GM18519 (cell line): Measurements from ENCODE around the gene CPXM2.

Experiments
- ATAC-seq: cut with Tn5 transposase; IDR thresholded peaks from one replicate; pipeline ENCODE4 v1.9.1; 2021; ENCODE audit warnings: mild to moderate bottlenecking, moderate library complexity; ENCODE audit not compliant: unreplicated experiment, low FRiP score

CPXM2 gene

GRCh38 chr10:123906296-123906695 lies 14.7 kb upstream of the CPXM2 start:
- ATAC-seq: no peak

DNA sequence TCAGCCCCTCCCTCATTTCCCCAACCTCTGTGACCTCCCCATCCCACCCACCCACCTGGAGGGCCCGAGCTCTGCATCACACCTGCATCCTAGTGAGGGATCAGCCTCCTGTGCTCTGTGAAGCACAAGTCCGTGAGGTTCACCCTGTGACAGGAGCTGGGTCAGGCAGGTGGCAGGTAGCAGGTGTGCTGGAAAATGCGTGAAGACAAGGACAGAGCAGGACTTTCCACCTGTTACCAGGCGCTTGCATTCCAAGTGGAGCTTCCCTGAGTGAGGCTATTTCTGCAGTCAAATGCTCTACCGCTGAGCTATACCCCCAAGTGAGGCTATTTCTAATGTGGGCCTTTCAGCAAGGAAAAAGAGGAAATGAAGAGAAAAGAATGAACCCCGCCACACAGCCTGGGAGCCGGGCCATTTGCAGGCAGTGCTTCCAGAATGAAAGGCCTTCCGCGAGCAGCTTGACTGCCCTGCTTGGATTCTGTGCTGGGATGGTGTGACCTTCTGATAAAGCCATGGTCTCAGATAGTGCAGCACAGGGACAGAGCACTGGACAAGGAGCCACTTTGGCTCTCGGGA lies 13.3 kb upstream of the CPXM2 start:
- ATAC-seq: no peak

DNA sequence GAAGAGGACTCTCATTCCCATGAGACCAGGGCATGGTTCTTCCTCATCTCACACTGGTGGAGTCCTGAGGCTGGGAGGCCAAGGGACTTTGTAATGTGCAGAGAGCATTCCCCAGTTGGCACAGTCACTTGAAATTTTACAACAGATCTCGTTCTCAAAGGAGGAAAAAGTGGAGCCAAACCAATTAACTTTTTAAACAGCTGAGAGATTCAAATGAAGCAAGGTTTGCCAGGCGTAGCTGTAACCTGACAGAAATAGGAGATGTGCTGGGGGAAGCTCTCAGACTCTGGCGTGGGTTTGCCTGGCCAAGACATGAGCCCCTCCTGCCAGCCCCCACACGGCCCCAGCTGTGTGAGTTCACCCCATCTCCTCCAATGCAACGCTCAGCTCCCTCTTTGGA lies 12.0 kb upstream of the CPXM2 start:
- no peak for ATAC-seq

- no peak for ATAC-seq
Observed at GRCh38 chr10:123901621-123902020, 10.0 kb upstream of the CPXM2 start.

DNA sequence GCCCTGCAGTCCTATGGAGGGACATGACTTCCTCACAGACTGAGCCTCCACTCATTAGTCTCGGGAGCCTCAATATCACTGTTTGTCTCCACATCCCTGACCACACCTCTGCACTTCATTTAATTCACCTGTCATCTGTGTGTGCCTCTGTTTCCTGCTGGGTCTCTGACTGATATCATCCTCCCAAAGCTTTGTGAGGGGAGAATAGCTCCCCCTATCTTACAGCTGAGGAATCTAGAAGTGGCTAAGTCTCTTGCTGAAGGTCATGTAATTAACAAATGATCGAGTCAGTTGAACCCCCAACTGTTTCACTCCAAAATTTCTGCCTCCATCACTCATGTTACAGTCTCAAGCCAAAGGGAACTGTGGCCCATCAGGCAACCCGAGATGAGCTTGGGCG lies 5.5 kb upstream of the CPXM2 start:
- no peak for ATAC-seq

DNA sequence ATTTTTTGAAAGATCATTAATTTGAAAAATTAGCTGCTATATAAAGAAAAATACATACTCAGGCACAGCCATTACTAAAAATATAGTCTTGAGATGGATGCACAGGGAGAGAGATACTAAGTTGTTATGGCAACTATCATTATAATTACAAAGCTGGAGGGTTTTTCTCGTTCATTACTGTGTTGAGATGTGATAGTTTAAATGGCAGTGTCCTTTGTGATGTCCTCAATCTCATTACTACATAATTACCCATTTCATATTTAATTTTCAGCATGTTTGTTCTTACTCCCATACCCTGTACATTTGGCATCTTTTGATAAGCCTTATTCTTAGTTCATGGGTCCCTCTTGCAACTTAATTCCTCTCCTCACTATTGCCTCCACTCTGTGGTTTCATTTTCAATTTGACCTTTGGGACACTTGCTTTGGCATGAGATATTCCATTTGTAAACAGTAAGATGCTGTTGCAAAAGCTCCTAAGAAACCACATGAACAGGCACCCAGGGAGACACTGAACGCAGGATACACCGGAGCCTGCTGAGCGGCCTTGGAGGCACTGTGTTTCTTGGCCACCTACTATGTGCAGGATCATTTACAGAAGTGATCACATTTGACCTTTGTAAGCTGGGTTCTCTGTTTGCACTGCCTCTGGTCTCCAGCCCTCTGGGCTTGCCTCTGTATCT lies 4.8 kb upstream of the CPXM2 start:
- ATAC-seq: no peak

GRCh38 chr10:123893651-123894050 lies 2.0 kb upstream of the CPXM2 start:
- ATAC-seq: no peak

DNA sequence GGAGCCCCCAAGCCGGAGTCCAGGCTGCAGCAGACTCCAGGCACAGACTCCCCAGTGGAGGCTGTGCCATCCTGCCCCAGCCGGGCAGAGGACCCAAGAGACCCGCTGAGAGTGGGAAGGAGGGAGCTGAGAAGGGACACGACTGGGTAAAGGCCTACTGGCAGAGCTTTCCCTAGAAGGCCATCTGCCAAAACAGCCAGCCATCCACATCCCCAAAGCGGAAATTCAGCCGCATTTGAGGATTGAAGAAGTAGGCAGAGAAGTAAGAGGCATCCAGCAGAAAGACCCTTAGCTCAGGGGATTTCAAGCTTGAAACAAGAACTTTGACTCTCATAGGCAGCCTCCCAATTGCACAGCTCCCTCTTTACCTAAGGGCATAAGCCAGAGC lies 857 bp downstream of the CPXM2 start:
- ATAC-seq: no peak

GRCh38 chr10:123890226-123890625 lies 1.4 kb downstream of the CPXM2 start:
- no peak for ATAC-seq

DNA sequence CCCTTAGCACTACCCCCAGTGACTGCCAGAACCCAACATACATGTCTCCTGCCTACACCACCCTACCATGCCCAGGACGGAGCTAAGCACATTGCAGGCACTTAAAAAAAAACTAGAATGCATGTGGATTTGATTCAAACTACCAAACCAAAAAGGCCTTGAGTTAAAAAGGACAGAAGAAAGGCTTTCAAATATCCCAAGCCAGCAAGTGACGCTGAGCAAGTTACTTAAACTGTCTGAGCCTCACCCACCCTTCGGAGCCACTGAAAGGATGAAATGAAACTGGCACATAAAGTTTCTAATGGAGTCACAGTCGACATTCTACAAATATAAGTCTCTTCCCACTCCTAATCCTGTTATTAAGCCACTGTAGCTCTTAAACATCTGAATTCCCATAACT lies 1.8 kb downstream of the CPXM2 start:
- no peak for ATAC-seq

DNA sequence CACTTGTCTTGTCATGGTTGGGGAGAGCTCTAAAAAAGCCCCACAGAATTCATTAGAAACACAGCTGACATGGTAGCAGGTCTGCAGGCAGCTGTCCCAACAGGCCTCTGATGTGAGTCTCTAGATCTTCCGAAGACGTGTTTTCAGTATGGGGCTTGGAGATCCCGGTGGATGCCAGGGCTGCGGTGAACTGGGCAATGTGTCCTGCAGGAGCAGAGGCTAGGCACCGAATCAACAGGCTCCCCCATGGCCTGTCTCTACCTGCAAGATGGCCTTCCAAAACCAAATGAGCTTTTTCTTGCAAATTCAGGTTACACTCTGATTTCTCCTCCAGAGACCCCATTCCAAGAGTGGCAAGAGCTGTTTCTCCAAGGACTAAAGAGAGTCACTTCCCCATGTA lies 2.9 kb downstream of the CPXM2 start:
- no peak for ATAC-seq

DNA sequence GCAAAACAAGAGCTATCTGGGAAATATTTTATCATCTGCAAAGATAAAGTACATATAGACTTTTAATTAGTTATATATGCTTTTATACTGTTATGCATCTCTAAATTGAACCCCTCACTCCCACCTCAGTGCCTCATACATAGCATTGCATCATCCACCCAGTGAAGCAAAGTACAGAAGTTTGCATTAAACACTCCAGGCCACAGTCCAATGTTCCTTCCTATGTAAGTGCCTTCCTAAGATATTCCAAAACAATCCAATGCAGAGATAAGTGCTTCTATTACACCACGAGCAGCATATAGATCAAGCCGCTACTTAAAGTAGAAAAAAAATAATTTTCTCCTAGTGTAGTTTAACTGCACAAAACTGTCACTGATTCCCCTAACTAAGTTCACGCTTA lies 3.4 kb downstream of the CPXM2 start:
- ATAC-seq: no peak

- ATAC-seq: no peak
Observed at GRCh38 chr10:123886292-123886691, 5.3 kb downstream of the CPXM2 start.

DNA sequence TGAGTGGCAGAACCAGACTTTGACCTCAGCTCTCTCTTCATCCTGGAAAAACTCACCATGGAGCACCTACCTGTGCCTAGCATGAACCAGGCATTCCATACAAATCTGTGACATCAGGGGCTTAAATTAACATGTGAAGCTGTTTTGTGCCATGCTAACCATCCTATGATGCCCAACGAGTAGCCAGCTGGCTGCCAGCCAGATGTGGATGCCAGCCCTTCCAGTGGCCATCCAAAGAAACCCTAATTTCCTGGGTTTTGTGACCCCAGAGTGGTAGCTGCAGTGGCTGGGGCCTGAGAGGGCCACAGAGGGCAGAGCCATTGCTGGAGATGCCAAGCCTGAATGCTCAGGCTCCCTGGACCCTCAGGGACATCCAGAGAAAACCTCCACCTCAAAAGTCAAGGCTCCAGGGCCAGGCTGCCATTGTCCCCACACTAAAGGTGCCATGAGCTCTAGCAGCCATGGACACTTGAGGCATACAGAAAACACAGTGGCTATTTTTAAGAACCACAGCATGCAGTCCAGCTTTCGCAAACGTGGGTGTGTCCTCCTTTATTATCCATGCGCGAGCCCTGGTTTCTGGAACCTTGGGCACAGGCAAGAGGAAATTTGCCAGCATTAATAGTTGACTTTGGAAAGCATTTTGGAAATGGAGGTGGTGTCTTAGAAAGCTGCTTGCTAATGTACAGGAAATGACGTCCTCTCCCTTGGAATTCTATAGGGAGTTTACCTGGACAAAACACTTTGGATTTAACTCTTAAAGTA lies 6.0 kb downstream of the CPXM2 start:
- ATAC-seq: no peak

- no peak for ATAC-seq
Observed at GRCh38 chr10:123884907-123885381, 6.7 kb downstream of the CPXM2 start.

DNA sequence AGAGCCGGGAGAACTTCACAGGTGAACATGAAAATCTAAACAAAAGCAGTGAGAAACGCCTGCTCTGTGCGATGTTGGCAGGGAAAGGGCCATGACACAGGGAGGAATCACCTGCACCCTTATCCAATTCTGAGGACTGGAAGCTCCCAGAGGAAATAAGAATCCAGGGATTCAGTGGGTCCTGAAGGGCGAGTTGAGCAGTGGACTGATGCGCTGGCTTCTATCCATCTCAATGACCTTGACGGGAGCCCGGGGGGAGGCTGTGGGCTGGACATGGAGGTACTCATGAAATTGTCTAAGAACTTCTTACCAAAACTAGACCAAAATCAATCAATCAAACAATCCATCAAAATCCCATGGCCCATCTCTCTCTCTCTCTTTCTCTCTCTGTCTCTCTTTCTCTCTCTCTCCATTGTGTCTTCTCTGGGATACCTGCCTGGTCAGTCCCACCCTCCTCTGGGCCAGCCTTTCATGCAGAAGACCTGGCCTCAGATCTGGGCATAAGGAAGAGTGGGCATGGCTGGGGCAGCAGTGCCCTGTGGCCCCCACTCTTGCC lies 7.2 kb downstream of the CPXM2 start:
- no peak for ATAC-seq

DNA sequence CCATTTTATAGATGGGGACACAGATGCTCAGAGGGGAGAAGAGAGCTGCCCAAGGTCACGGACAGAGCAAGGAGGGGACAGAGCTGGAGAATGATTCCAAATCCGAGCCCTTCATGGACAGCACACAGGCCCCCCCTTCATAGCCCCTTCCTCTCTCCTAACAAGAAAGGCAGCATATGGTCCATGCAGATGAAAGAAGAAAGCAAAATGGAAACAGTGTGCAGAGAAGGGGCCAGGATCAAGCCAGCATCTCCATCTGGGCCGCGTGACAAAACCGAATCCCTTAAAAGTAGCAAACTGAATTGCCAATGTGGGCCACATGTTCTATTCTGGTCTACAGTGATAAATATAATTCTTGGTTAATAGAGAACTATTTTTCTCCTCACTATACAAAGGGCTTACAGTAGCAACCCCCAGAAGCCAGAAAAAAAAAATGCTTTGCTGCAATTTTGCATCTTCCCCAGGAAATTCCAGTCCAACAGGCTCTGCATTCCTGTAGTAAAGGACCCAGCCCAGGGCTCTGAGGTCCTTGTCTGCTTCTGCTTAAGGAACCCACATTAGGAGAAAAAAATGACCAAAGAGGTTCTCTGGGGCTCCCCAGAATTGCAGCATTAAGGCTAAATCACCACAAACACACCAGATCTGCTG lies 7.8 kb downstream of the CPXM2 start:
- ATAC-seq: no peak

- ATAC-seq: no peak
Observed at GRCh38 chr10:123882681-123883445, 8.7 kb downstream of the CPXM2 start.

DNA sequence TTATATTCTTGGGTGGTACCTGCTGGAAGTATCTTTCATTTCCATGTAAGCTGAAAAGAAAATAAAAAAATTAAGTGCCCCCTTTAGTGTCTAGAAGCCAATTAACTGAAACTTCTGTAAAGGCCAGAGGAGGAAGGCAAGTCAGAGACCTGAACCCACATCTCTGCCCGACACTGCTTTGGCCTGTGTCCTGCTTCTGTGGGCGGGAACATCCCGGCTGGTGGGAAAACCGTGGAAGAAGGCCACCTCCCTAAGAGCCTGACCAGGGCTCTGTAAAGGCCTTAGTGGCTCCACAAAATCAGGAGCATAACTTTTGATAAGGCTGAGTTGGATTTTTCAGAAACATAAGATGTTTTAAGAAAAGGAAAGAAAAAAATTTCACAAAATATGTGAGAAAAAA lies 9.4 kb downstream of the CPXM2 start:
- no peak for ATAC-seq

DNA sequence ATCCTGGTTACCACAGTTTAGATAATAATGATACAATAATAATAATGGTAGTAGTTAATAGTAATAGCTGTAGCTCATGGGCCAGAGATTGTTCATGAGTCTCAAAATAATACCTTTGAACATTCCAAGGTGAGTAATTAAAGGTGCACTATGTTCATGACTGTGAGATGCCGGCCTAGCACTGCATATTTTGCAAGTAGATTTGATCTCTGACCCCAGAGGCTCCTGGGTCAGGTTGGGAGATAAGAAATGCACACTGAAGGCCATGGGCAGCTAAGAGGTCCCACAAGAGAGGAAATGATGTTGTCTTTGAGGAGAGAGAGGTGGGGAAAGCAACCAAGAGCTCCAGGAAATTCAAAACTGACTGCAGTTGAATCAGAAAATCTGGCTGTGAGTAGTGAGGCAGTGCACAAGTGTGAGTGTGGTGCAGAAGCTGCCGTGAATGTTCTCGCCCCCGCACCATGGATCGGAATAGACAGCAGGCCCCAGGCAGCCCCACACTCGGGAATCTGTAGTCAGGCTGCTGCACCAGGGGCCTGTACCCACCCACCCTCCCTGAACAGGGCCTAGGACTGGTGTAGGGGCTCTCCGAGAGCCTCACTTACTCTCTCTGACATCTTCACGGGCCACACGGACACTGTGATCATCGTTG lies 11.9 kb downstream of the CPXM2 start:
- no peak for ATAC-seq
